SK-N-SH treated with all-trans-retinoic acid at 6 μM for 48 hours (cell line): ENCODE data around the gene PPP1CA.

Experiments used
- ARNTL ChIP-seq: fragments of 450-650 bp; formaldehyde crosslinking; IDR thresholded peaks from 2 replicates; pipeline ENCODE4 v1.5.0; 2020; ENCODE audit warnings: low read depth, mild to moderate bottlenecking, moderate library complexity, borderline replicate concordance
- BACH2 ChIP-seq: fragments of 250-450 bp; sonication (Bioruptor Pico); IDR thresholded peaks from 2 replicates; pipeline ENCODE4 v1.9.0; 2021; ENCODE audit warnings: mild to moderate bottlenecking, borderline replicate concordance
- CSDC2 ChIP-seq: fragments of 250-450 bp; sonication (Bioruptor Pico); IDR thresholded peaks from 2 replicates; pipeline ENCODE4 v1.5.0; 2020; ENCODE audit warnings: mild to moderate bottlenecking, moderate library complexity
- ISL1 ChIP-seq: fragments of 250-450 bp; sonication (Bioruptor Pico); IDR thresholded peaks from 2 replicates; pipeline ENCODE4 v2.1.2; 2022; ENCODE audit warnings: mild to moderate bottlenecking, moderate library complexity
- PATZ1 ChIP-seq: fragments of 250-450 bp; sonication (Bioruptor Pico); IDR thresholded peaks from 2 replicates; pipeline ENCODE4 v1.8.0; 2020; ENCODE audit warnings: mild to moderate bottlenecking, moderate library complexity, borderline replicate concordance
- POU6F1 ChIP-seq: fragments of 250-450 bp; sonication (Bioruptor Pico); IDR thresholded peaks from 2 replicates; pipeline ENCODE4 v1.8.0; 2021; ENCODE audit warnings: low read depth, mild to moderate bottlenecking, moderate library complexity, borderline replicate concordance
- PPARA ChIP-seq: fragments of 250-450 bp; sonication (Bioruptor Pico); IDR thresholded peaks from 2 replicates; pipeline ENCODE4 v1.5.0; 2020; ENCODE audit warnings: mild to moderate bottlenecking, borderline replicate concordance
- RARB ChIP-seq: fragments of 250-450 bp; sonication (Bioruptor Pico); IDR thresholded peaks from 2 replicates; pipeline ENCODE4 v1.8.0; 2021; ENCODE audit warnings: mild to moderate bottlenecking, moderate library complexity
- SNAI2 ChIP-seq: fragments of 250-450 bp; sonication (Bioruptor Pico); IDR thresholded peaks from 2 replicates; pipeline ENCODE4 v1.5.0; 2020; ENCODE audit warnings: mild to moderate bottlenecking, moderate library complexity
- TCF4 ChIP-seq: fragments of 250-450 bp; sonication (Bioruptor Pico); IDR thresholded peaks from 2 replicates; pipeline ENCODE4 v1.8.0; 2021; ENCODE audit warnings: mild to moderate bottlenecking, moderate library complexity, borderline replicate concordance
- TSHZ2 ChIP-seq: fragments of 250-450 bp; sonication (Bioruptor Pico); IDR thresholded peaks from 2 replicates; pipeline ENCODE4 v1.5.0; 2020; ENCODE audit warnings: mild to moderate bottlenecking, moderate library complexity
- ZFP30 ChIP-seq: fragments of 450-650 bp; formaldehyde crosslinking; IDR thresholded peaks from 2 replicates; pipeline ENCODE4 v1.5.0; 2022; ENCODE audit warnings: mild to moderate bottlenecking, moderate library complexity
- ZNF70 ChIP-seq: fragments of 450-650 bp; formaldehyde crosslinking; IDR thresholded peaks from 2 replicates; pipeline ENCODE4 v1.5.0; 2020; ENCODE audit warnings: mild to moderate bottlenecking, moderate library complexity

- TF ChIP-seq PATZ1 = no peak
- no peak for TF ChIP-seq ARNTL (CRISPR knock-in tag)
- no peak for TF ChIP-seq ISL1 (CRISPR knock-in tag)
- no peak for TF ChIP-seq PPARA (CRISPR knock-in tag)
- TF ChIP-seq ZNF70 (CRISPR knock-in tag) = no peak
- TF ChIP-seq POU6F1 (CRISPR knock-in tag) = no peak
- no peak for TF ChIP-seq RARB (CRISPR knock-in tag)
- TF ChIP-seq BACH2 = no peak
- no peak for TF ChIP-seq CSDC2 (CRISPR knock-in tag)
- no peak for TF ChIP-seq TCF4
- no peak for TF ChIP-seq TSHZ2 (CRISPR knock-in tag)
- no peak for TF ChIP-seq ZFP30 (CRISPR knock-in tag)
- TF ChIP-seq SNAI2 (CRISPR knock-in tag) = no peak
Measured at GRCh38 chr11:67416416-67417335, 15.0 kb upstream of the PPP1CA start.
